ENCODE results near the gene PTCD2. TPM values are rescaled to one million over a fixed set of nuclear protein-coding genes. Genes with fewer than 3 reads are reported as not detected.

PTCD2 gene
- total RNA-seq, 4 donors from 2014 or later, result 2.7 to 7.2 (median 5.4) TPM

DNA sequence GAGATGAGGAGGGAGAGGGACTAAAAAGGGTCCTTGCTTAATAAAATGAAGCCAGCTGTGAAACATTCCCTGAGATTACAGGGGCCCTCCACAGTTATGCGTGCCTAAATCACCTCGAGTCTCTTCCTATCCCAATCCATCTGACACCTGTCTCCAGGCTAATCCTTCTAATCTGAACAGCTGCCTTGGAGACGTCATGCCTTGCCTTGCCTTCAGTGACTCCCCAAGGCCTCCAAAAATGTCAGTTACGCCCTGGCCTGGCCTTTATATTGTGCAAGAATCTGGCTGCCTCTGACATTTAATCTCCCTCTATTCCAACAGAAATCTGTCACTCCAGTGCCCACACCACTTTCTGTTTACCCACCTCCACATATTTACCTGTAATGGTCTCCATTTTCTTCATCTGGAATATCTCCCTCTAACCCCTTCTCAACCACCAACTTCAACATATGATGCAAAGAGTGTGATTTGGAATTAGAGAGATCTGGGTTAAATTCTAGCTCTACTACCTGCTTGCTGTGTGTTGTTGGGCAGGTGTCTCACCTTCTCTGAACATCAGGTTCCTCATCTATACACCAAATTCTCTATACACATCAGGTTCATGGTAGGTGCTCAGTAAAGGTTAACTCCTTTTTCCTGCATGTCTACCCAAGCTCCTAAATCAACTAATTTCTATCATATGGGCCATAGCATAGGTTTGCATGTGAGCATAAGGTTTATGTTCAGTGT lies 57.9 kb downstream of the PTCD2 start:
- no peaks in the 10 kb centered on the region for H3K36me3 ChIP-seq
- ATAC-seq, result peak; percentile 90
- H3K4me3 ChIP-seq, result no peak overlapping the region
- H3K9me3 ChIP-seq, result no peaks in the 10 kb centered on the region
- WGBS, 2 donors (ENCODE audit: low coverage in 1 of 2), result 42 to 46% methylated on average over 3 to 4 of the region's 4 CpGs
- TF ChIP-seq EP300 (IDR thresholded peaks at IDR 0.05), result no peak
- TF ChIP-seq POLR2A (IDR thresholded peaks at IDR 0.05), result no peak
- TF ChIP-seq, protein P1, sequence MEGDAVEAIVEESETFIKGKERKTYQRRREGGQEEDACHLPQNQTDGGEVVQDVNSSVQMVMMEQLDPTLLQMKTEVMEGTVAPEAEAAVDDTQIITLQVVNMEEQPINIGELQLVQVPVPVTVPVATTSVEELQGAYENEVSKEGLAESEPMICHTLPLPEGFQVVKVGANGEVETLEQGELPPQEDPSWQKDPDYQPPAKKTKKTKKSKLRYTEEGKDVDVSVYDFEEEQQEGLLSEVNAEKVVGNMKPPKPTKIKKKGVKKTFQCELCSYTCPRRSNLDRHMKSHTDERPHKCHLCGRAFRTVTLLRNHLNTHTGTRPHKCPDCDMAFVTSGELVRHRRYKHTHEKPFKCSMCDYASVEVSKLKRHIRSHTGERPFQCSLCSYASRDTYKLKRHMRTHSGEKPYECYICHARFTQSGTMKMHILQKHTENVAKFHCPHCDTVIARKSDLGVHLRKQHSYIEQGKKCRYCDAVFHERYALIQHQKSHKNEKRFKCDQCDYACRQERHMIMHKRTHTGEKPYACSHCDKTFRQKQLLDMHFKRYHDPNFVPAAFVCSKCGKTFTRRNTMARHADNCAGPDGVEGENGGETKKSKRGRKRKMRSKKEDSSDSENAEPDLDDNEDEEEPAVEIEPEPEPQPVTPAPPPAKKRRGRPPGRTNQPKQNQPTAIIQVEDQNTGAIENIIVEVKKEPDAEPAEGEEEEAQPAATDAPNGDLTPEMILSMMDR (IDR thresholded peaks at IDR 0.05), result no peak
- no peak for TF ChIP-seq POLR2AphosphoS5 (IDR thresholded peaks at IDR 0.05)
- peak overlapping the region in 2 of 4 donors; percentile 12 to 28 for H3K27ac ChIP-seq
- H3K27me3 ChIP-seq, result no peaks in the 10 kb centered on the region
- peaks cover 0 to 30% (median 3%) of the 10 kb centered on the region in 3 donors for H3K4me1 ChIP-seq

DNA sequence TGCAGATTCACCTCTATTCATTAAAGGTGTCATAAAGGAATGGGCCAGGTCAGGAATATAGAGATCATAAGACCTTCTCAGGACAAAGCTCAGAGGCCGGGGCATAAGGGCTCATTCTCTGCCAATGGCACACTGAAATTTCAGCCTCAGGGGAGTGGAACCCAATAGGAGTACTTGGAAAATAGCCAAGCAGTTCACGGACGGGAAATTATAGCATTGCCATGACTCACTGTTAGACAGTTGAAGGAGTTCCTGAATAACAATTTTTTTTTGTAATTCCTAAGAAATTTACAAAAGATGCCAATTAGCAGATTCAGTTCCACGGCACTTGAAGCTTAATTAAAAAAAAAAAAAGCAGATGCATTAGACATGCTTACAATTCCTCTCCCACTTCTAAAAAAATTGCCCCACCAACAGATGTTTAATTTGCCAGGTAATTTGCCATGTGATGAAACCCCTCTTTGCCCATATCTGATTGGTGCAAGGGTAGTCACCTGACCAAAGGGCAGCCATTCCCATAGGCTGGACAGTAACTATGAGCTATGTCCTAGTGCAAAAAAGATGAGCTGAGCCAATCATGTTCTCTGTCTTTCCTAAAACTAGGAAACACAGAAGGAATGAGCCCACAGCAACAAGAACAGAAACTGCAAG lies 58.6 kb downstream of the PTCD2 start:
- Histone ChIP-seq H3K4me1 (peaks cover 0 to 37% (median 3%) of the 10 kb centered on the region in 3 donors), H3K9me3 (no peaks in the 10 kb centered on the region), H3K4me3 (no peak overlapping the region), H3K27me3 (no peaks in the 10 kb centered on the region), H3K36me3 (no peaks in the 10 kb centered on the region), H3K27ac (peak overlapping the region in 1 of 4 donors; percentile 12)
- peak; percentile 42 for ATAC-seq
- 21 to 27% methylated on average over 3 to 4 of the region's 4 CpGs for WGBS, 2 donors (ENCODE audit: low coverage in 1 of 2)
- TF ChIP-seq POLR2A (IDR thresholded peaks at IDR 0.05) (no peak), POLR2AphosphoS5 (IDR thresholded peaks at IDR 0.05) (peak; percentile 22), EP300 (IDR thresholded peaks at IDR 0.05) (no peak)
- TF ChIP-seq, protein P1 (IDR thresholded peaks at IDR 0.05), result no peak

DNA sequence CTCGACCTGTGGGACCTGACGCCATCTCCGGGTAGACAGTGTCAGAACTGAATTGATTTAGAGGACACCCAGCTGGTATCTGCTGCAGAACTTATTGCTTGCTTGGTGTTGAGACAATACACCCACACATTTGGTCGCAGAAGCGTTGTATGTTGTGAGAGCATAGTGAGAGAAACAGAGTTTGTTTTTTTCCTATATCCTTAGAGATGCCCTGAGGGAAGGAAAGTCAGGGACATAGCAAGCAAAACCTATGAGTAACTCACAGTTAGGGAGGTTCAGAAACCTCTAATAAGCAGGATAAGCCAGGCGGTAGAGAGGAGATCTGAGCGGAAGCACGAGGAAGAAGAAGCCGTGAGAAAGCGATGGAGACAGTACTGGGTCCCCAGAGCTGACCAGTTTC lies 59.8 kb downstream of the PTCD2 start:
- no peak overlapping the region for H3K4me3 ChIP-seq
- peak overlapping the region in 1 of 4 donors; percentile 3 for H3K27ac ChIP-seq
- no peak for ATAC-seq
- no peaks in the 10 kb centered on the region for H3K36me3 ChIP-seq
- 70 to 79% methylated on average over 4 to 9 of the region's 10 CpGs for WGBS, 2 donors (ENCODE audit: low coverage in 1 of 2)
- no peaks in the 10 kb centered on the region for H3K9me3 ChIP-seq
- no peaks in the 10 kb centered on the region for H3K27me3 ChIP-seq
- peaks cover 0 to 46% (median 3%) of the 10 kb centered on the region in 3 donors for H3K4me1 ChIP-seq
- TF ChIP-seq, protein P1 (IDR thresholded peaks at IDR 0.05), result no peak
- TF ChIP-seq POLR2A (IDR thresholded peaks at IDR 0.05), result no peak
- no peak for TF ChIP-seq EP300 (IDR thresholded peaks at IDR 0.05)
- TF ChIP-seq POLR2AphosphoS5 (IDR thresholded peaks at IDR 0.05), result no peak

DNA sequence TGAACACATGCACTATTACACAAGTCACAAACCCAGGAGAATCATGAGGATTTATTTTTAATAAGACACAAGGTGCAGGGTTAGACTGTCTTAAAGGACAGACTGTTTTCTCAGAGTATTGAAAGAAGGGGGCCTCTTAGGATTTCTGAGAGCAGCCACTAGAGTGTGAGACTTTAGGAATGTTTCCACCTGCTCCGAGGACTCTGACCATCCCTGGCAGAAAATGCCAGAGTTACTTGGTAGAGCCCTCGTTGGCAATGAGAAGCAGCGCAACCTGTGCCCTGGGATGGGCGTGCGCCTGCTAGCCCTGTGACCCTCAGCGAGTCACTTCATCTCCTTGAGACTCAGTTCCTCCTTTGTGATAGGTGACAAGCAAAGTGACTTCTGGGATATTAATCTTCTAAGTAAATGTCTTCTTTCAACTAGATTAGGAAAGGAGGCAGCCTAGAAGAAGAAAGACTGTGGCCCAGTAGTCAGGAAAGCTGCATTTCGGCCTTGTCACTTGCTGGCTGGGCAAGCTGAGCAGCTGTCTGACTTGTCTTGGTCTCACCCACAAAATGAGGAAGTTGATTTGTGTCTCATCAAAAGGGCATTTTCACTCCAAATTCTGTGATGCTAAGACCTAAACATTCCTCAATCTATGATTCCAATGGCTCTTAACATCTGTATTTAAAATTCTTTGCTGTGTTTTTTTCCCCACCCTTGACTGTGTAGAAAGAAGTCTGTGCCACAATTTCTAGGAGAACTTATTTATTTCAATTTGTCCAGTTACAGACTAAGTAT lies 60.5 kb downstream of the PTCD2 start:
- Histone ChIP-seq H3K27me3 (no peaks in the 10 kb centered on the region), H3K4me1 (peaks cover 0 to 45% (median 3%) of the 10 kb centered on the region in 3 donors), H3K36me3 (no peaks in the 10 kb centered on the region), H3K4me3 (no peak overlapping the region), H3K9me3 (no peaks in the 10 kb centered on the region), H3K27ac (peak overlapping the region in 1 of 4 donors; percentile 20)
- no peak for ATAC-seq
- TF ChIP-seq POLR2A (IDR thresholded peaks at IDR 0.05) (no peak), EP300 (IDR thresholded peaks at IDR 0.05) (no peak), POLR2AphosphoS5 (IDR thresholded peaks at IDR 0.05) (no peak)
- TF ChIP-seq, protein P1 (IDR thresholded peaks at IDR 0.05), result no peak
- 74 to 89% methylated on average over 2 to 3 of the region's 7 CpGs for WGBS, 2 donors (ENCODE audit: low coverage in 1 of 2)
